Activated T-helper 1 cell treated with anti-CD3 and anti-CD28 coated beads, Interleukin-12 subunit alpha, Interleukin-12 subunit beta, Interleukin-2, Interleukin-4 antibody, amounts not matched to agents 30 ng/mL and 10 ng/mL and 1 ng/mL, durations not matched to agents 14 hours and 24 hours and 36 hours (primary cell): ENCODE measurements around the gene COL26A1. TPM values are rescaled to one million over a fixed set of nuclear protein-coding genes. Genes with fewer than 3 reads are reported as not detected.

Experiments used
- DNase-seq: peaks from one replicate; pipeline ENCODE4 v3.0.0; 2021; ENCODE audit warnings: low spot score
- H3K27ac Mint-ChIP-seq: one replicate; pipeline ENCODE4 v1.8.0; 2021; ENCODE audit warnings: mild to moderate bottlenecking, mixed read lengths
- H3K27me3 Mint-ChIP-seq: one replicate; pipeline ENCODE4 v1.8.0; 2022; ENCODE audit warnings: mild to moderate bottlenecking, moderate library complexity, mixed read lengths; ENCODE audit not compliant: insufficient read depth
- H3K36me3 Mint-ChIP-seq: one replicate; pipeline ENCODE4 v1.8.0; 2021; ENCODE audit warnings: low read depth, mixed read lengths
- H3K4me1 Mint-ChIP-seq: one replicate; pipeline ENCODE4 v1.8.0; 2021; ENCODE audit warnings: low read depth, mixed read lengths
- H3K4me3 Mint-ChIP-seq: one replicate; pipeline ENCODE4 v1.8.0; 2021; ENCODE audit warnings: mild to moderate bottlenecking, moderate library complexity, mixed read lengths
- H3K9me3 Mint-ChIP-seq: one replicate; pipeline ENCODE4 v1.8.0; 2021; ENCODE audit warnings: mixed read lengths
- intact Hi-C: fragments of 100-400 bp; cut with micrococcal nuclease; formaldehyde crosslinking; loops from one replicate; pipeline ENCODE4 v1.15.1; 2024
- total RNA-seq: library from RNA; stranded (reverse); gene quantifications from 2 replicates; pipeline ENCODE4 v1.2.3, GENCODE V29; 2022

Gene COL26A1
- total RNA-seq, 1 donor from 2014 or later, result not detected

DNA sequence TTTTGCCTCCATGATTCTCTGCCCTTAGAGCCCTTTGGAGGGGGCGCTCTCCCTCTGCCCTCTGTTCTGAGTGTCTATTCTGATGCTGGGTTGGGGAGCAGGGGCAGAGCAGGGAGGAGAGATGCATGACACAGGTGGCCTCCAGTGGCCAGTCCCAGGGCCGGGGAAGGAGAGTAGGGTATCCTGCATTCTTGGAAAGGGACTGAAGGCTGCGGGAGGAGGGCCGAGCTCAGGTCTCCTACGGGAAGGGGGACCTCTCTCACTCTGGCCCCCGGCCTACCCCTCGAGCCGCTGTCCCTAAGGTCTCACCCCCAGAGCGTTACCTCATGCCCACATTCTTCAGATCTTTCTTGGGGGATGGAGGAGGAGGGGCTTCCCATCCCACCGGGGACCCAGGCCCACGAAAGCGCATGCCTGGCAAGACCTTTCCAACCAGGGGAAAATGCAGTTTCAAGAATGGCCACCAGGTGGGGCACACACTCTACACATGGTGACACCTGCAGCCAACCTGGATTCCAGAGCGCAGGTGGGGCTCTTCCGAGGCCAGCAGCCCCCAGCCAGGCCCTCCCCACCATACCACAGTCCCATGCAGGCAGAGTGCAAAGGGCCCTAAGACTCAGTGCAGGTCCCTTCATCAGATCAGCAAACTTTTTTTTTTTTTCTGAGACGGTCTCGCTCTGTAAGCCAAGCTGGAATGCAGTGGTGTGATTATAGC is 180.0 kb downstream of the COL26A1 start:
- H3K4me3 Mint-ChIP-seq, result no peak overlapping the region
- H3K9me3 Mint-ChIP-seq, result no peaks in the 10 kb centered on the region
- H3K27ac Mint-ChIP-seq, result no peak overlapping the region
- no peaks in the 10 kb centered on the region for H3K27me3 Mint-ChIP-seq
- no peaks in the 10 kb centered on the region for H3K4me1 Mint-ChIP-seq
- DNase-seq, result peak; percentile 48
- intact Hi-C loops, result loop anchor here (1.0 kb wide), 2 partner anchors 694 to 730 kb away; no protein-coding TSS in a partner anchor
- H3K36me3 Mint-ChIP-seq, result no peaks in the 10 kb centered on the region

DNA sequence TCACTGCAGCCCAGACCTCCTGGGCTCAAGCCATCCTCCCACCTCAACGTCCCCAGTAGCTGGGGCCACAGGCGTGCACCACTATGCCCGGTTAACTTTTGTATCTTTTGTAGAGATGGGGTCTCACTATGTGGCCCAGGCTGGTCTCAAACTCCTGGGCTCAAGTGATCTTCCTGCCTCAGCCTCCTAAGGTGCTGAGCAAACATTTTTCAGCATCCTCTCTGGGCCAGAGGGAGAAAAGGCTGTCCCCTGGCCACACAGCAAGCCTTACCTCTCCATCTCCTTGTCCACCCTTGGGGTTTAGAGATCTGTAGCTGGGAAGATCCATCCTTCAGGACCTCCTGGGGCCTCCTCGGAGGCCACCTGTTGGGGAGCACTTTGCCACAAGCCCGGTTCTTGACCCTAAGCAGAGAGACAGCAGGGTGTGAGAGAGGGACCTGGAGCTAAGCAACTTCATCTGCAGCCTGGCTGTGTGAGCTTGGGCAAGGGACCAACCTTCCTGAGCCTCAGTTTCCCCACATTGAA is 180.6 kb downstream of the COL26A1 start:
- H3K27me3 Mint-ChIP-seq, result no peaks in the 10 kb centered on the region
- no peaks in the 10 kb centered on the region for H3K36me3 Mint-ChIP-seq
- DNase-seq, result no peak
- intact Hi-C loops, result loop anchor here (1.0 kb wide), 1 partner anchor 729 kb away; no protein-coding TSS in a partner anchor
- no peak overlapping the region for H3K4me3 Mint-ChIP-seq
- H3K27ac Mint-ChIP-seq, result no peak overlapping the region
- H3K4me1 Mint-ChIP-seq, result no peaks in the 10 kb centered on the region
- no peaks in the 10 kb centered on the region for H3K9me3 Mint-ChIP-seq

DNA sequence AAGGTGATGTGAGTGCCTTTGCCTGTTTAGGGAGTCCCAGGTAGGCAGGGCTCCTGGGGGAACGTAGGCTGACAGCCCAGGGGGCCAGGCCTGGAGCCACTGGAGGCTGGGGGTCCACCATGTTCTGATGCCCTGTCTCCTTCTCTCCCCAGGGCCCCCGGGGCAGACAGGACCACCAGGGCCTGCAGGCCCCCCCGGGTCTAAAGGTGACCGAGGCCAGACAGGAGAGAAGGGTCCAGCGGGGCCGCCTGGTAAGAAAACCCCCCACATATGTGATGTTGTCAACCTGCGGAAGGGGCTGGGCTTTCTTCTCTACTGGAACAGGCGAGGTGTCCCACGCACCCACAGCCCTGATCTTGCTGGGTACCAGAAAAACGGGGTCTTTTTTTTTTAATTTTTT is 181.2 kb downstream of the COL26A1 start:
- no peaks in the 10 kb centered on the region for H3K27me3 Mint-ChIP-seq
- H3K9me3 Mint-ChIP-seq, result no peaks in the 10 kb centered on the region
- no peaks in the 10 kb centered on the region for H3K4me1 Mint-ChIP-seq
- no peaks in the 10 kb centered on the region for H3K36me3 Mint-ChIP-seq
- no peak for DNase-seq
- no peak overlapping the region for H3K27ac Mint-ChIP-seq
- no peak overlapping the region for H3K4me3 Mint-ChIP-seq
- intact Hi-C loops, result loop anchor here (1.0 kb wide), 1 partner anchor 728 kb away; no protein-coding TSS in a partner anchor

- intact Hi-C loops, result no loop called here
- DNase-seq, result no peak
- H3K4me3 Mint-ChIP-seq, result no peak overlapping the region
- H3K4me1 Mint-ChIP-seq, result no peaks in the 10 kb centered on the region
- H3K27ac Mint-ChIP-seq, result no peak overlapping the region
- H3K9me3 Mint-ChIP-seq, result no peaks in the 10 kb centered on the region
- no peaks in the 10 kb centered on the region for H3K36me3 Mint-ChIP-seq
- H3K27me3 Mint-ChIP-seq, result no peaks in the 10 kb centered on the region
Measured at GRCh38 chr7:101545441-101546190, 182.9 kb downstream of the COL26A1 start.

- Mint-ChIP-seq H3K9me3 (no peaks in the 10 kb centered on the region), H3K4me1 (no peaks in the 10 kb centered on the region), H3K36me3 (no peaks in the 10 kb centered on the region), H3K27me3 (no peaks in the 10 kb centered on the region), H3K27ac (no peak overlapping the region), H3K4me3 (no peak overlapping the region)
- intact Hi-C loops, result no loop called here
- DNase-seq, result no peak
Measured at GRCh38 chr7:101546308-101546936, 183.7 kb downstream of the COL26A1 start.

DNA sequence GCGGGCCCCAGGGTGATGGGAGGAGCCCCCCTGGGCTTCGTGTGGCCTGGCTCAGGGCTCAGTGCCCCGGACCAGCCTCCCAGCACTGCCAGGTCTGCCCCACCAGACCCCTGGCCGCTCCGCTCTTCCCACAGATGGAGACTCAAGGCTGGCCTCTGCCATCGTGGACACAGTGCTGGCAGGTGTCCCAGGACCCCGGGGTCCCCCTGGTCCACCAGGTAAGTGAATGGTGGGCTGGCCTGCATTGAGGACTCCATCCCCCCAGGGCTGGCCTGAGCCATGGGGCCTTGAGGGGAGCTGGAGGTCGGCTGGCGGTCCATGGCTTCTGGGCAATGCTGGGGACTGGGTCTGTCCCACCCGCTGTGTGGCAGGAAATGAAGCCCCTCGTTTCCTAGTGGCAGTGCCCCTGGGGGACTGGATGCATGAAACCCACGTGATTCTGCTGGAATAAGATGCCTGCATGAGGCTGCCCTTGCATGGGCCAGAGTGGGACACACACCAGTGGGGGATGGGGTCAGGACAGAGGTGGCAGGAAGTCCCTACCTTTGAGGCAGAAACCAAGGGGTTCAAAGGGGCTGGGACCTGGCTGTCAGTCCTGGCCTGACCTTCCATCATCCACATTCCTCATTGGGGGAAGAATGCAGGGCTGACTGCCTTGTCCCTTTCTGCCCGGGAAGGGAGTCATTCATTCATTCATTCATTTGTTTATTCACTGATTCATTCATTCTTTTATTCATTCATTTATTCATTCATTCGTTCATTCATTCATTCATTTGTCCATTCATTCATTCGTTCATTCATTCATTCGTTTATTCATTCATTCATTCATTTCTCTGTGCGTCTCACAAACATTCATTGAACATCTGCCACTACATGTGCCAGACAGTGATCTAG is 184.6 kb downstream of the COL26A1 start:
- no peak overlapping the region for H3K4me3 Mint-ChIP-seq
- no peaks in the 10 kb centered on the region for H3K36me3 Mint-ChIP-seq
- no peak overlapping the region for H3K27ac Mint-ChIP-seq
- H3K4me1 Mint-ChIP-seq, result no peaks in the 10 kb centered on the region
- DNase-seq, result no peak
- no peaks in the 10 kb centered on the region for H3K9me3 Mint-ChIP-seq
- intact Hi-C loops, result no loop called here
- no peaks in the 10 kb centered on the region for H3K27me3 Mint-ChIP-seq

- Mint-ChIP-seq H3K36me3 (no peaks in the 10 kb centered on the region), H3K4me1 (no peaks in the 10 kb centered on the region), H3K4me3 (no peak overlapping the region), H3K27me3 (no peaks in the 10 kb centered on the region), H3K27ac (no peak overlapping the region), H3K9me3 (no peaks in the 10 kb centered on the region)
- intact Hi-C loops, result no loop called here
- no peak for DNase-seq
Measured at GRCh38 chr7:101547916-101548661, 185.4 kb downstream of the COL26A1 start.

- intact Hi-C loops, result no loop called here
- Mint-ChIP-seq H3K4me3 (no peak overlapping the region), H3K9me3 (no peaks in the 10 kb centered on the region)
Measured at GRCh38 chr7:101549734-101550133, 187.1 kb downstream of the COL26A1 start.

DNA sequence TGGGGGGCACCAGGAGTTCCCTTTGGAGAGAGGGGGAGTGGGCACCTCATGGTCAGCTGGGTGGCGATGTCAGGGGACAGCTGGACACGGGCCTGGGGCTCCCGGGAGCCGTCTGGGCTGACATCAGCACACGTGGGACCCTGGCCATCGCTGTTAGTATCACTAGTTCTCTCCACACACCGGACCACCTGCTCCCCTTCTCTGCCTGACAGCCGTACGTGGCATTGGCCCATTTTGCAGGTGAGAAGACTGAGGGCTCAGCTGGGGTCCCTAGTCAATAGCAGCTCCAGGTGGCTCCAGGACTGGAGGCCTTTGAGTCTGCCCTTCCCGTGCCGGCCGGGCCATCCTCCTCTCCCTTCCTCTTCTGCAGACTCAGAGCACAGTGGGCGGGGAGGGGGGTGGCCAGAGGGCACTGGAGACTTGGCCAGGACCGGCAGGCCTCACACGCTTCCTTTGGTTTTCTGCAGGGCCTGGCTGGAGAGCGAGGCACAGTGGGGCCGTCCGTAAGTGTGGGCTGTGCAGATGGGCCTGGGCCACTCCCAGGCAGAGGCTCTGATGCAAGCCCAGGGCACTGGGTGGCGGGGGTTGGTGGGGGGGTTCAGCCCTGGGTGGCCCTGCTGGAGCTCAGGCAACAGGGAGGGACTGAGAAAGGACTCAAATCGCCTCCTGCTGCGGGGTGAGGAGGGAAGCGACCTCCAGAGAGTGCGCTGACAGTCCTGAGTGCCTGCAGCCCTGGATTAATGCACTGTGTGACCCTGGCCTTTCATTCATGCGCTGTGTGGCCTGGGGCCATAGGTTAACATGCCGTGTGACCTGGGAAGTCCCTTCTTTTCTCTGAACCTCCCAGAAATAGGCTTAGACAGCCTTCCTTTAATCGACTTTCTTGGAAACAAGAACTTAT is 188.2 kb downstream of the COL26A1 start:
- Mint-ChIP-seq H3K9me3 (no peaks in the 10 kb centered on the region), H3K36me3 (no peaks in the 10 kb centered on the region), H3K4me1 (no peaks in the 10 kb centered on the region), H3K27me3 (no peaks in the 10 kb centered on the region), H3K27ac (no peak overlapping the region), H3K4me3 (no peak overlapping the region)
- intact Hi-C loops, result no loop called here
- no peak for DNase-seq

More at GRCh38 chr7:101549734-101550133, 187.1 kb downstream of the COL26A1 start:
- Mint-ChIP-seq H3K36me3 (no peaks in the 10 kb centered on the region), H3K27ac (no peak overlapping the region), H3K4me1 (no peaks in the 10 kb centered on the region), H3K27me3 (no peaks in the 10 kb centered on the region)
- no peak for DNase-seq

DNA sequence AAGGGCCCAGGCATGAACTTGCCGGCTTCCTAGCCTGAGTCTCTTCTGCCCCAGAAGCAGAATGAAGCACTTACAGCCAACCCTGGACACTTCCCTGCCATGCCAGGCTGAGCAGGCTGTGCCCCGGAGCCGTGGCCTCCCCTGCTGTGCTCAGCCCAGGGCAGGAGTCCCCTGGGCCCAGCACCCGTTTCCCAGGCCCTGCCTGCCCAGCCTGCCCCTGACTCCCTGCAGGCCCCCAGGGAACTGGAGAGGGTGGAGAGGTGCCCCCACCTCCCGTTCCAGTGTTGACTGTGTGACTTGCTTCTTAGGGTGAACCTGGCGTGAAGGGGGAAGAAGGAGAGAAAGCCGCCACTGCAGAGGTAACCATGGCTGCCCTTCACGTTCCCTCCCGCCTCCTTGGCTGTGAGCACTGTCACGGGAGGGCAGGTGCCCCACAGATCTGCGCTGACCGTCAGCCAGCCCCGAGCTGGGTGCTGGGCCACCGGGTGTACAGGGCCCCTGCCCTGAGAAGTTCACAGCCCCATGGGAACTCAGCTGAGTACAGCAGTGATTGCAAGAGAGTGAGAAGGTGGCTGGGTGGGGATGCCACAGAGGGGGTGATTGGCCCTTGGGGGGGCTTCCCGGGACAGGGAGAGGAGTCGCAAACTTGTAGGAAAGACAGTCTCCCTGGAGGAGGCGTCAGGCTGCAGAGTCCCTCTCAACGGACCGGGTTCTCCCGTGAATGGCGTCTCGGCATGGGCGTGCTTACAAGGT is 190.5 kb downstream of the COL26A1 start:
- no peaks in the 10 kb centered on the region for H3K4me1 Mint-ChIP-seq
- H3K27me3 Mint-ChIP-seq, result no peaks in the 10 kb centered on the region
- H3K36me3 Mint-ChIP-seq, result no peaks in the 10 kb centered on the region
- H3K9me3 Mint-ChIP-seq, result no peaks in the 10 kb centered on the region
- H3K4me3 Mint-ChIP-seq, result no peak overlapping the region
- DNase-seq, result no peak
- no peak overlapping the region for H3K27ac Mint-ChIP-seq
- intact Hi-C loops, result no loop called here
